GM21528 (cell line): ENCODE data around the gene SLC6A6.

ENCODE experiments used
- ATAC-seq: cut with Tn5 transposase; IDR thresholded peaks from one replicate; pipeline ENCODE4 v1.9.1; 2021; ENCODE audit warnings: mild to moderate bottlenecking, moderate library complexity; ENCODE audit not compliant: unreplicated experiment, low FRiP score

SLC6A6 gene

GRCh38 chr3:14494279-14494972 lies 92.0 kb downstream of the SLC6A6 start:
- no peak for ATAC-seq

- no peak for ATAC-seq
These were observed 92.5 kb downstream of the SLC6A6 start for GRCh38 chr3:14494973-14495300.

- ATAC-seq: no peak
These were observed 93.9 kb downstream of the SLC6A6 start for GRCh38 chr3:14496351-14496750.

- ATAC-seq: no peak
These were observed 94.9 kb downstream of the SLC6A6 start for GRCh38 chr3:14497321-14497720.

GRCh38 chr3:14502472-14502871 lies 100.1 kb downstream of the SLC6A6 start:
- no peak for ATAC-seq

GRCh38 chr3:14503033-14503705 lies 100.8 kb downstream of the SLC6A6 start:
- no peak for ATAC-seq

GRCh38 chr3:14503706-14504065 lies 101.3 kb downstream of the SLC6A6 start:
- ATAC-seq: no peak

- no peak for ATAC-seq
These were observed 102.8 kb downstream of the SLC6A6 start for GRCh38 chr3:14505001-14505802.

- ATAC-seq: no peak
These were observed 103.5 kb downstream of the SLC6A6 start for GRCh38 chr3:14505803-14506500.

GRCh38 chr3:14506626-14507304 lies 104.4 kb downstream of the SLC6A6 start:
- no peak for ATAC-seq

- no peak for ATAC-seq
These were observed 104.9 kb downstream of the SLC6A6 start for GRCh38 chr3:14507305-14507741.

GRCh38 chr3:14507757-14508504 lies 105.5 kb downstream of the SLC6A6 start:
- no peak for ATAC-seq

- no peak for ATAC-seq
These were observed 106.1 kb downstream of the SLC6A6 start for GRCh38 chr3:14508505-14508819.

- ATAC-seq: no peak
These were observed 106.8 kb downstream of the SLC6A6 start for GRCh38 chr3:14508966-14509795.

GRCh38 chr3:14509796-14510100 lies 107.3 kb downstream of the SLC6A6 start:
- no peak for ATAC-seq

- no peak for ATAC-seq
These were observed 108.6 kb downstream of the SLC6A6 start for GRCh38 chr3:14510838-14511622.

GRCh38 chr3:14511623-14512280 lies 109.3 kb downstream of the SLC6A6 start:
- no peak for ATAC-seq
